Kidney glomerular epithelial cell (primary cell): ENCODE data around the gene GART.
"Not testable (repeated sequence)": the region's sequence is repeated elsewhere in the genome, so short reads cannot be mapped to it uniquely, and the experiment has no call there.

Experiments
- DNase-seq: peaks from one replicate; lab custom pipeline; 2025; lab: John Stamatoyannopoulos, UW

GART gene

GRCh38 chr21:33512481-33512880, 29.4 kb downstream of the GART start:
- DNase-seq, result no peak

GRCh38 chr21:33511639-33512038, 30.3 kb downstream of the GART start:
- DNase-seq, result no peak

- DNase-seq, result no peak
Observed at GRCh38 chr21:33510826-33511225, 31.1 kb downstream of the GART start.

GRCh38 chr21:33507003-33507402, 34.9 kb downstream of the GART start:
- DNase-seq, result not testable (repeated sequence)

GRCh38 chr21:33505833-33506232, 36.1 kb downstream of the GART start:
- DNase-seq, result no peak

GRCh38 chr21:33496345-33496744, 45.6 kb downstream of the GART start:
- DNase-seq, result no peak

GRCh38 chr21:33495743-33496142, 46.2 kb downstream of the GART start:
- no peak for DNase-seq

- no peak for DNase-seq
Observed at GRCh38 chr21:33493756-33494155, 48.2 kb downstream of the GART start.

GRCh38 chr21:33492571-33492970, 49.3 kb downstream of the GART start:
- no peak for DNase-seq

- peak; percentile 89 for DNase-seq
Observed at GRCh38 chr21:33491373-33492102, 50.4 kb downstream of the GART start, which contains the start of gene DNAJC28. DNAJC28 (minus strand) TSS chr21:33491716; CDS start chr21:33489393, 2,323 bp downstream.

- no peak for DNase-seq
Observed at GRCh38 chr21:33490991-33491372, 50.9 kb downstream of the GART start.

- DNase-seq, result no peak
Observed at GRCh38 chr21:33488936-33489335, 53.0 kb downstream of the GART start.

GRCh38 chr21:33487996-33488395, 53.9 kb downstream of the GART start:
- DNase-seq, result no peak

- no peak for DNase-seq
Observed at GRCh38 chr21:33481314-33481943, 60.5 kb downstream of the GART start.

- DNase-seq, result no peak
Observed at GRCh38 chr21:33480481-33481103, 61.3 kb downstream of the GART start.

GRCh38 chr21:33479679-33480480, 62.0 kb downstream of the GART start, which contains the start of gene TMEM50B:
TMEM50B (minus strand) TSS chr21:33479974; CDS start chr21:33468885, 11,089 bp downstream.
- DNase-seq, result peak; percentile 93

- DNase-seq, result peak; percentile 41
Observed at GRCh38 chr21:33478935-33479678, 62.8 kb downstream of the GART start.

- no peak for DNase-seq
Observed at GRCh38 chr21:33478182-33478581, 63.7 kb downstream of the GART start.

GRCh38 chr21:33477066-33477465, 64.9 kb downstream of the GART start:
- DNase-seq, result no peak

GRCh38 chr21:33473344-33473743, 68.6 kb downstream of the GART start:
- DNase-seq, result no peak

GRCh38 chr21:33470701-33471100, 71.2 kb downstream of the GART start:
- no peak for DNase-seq
